GM10847 (cell line): ENCODE results near the gene SLC12A4.

Experiments used
- POLR2A ChIP-seq: IDR thresholded peaks from 2 replicates; pipeline ENCODE4 v1.6.1; 2011; ENCODE audit not compliant: insufficient read length; ENCODE audit errors: extremely low read depth

Gene SLC12A4

GRCh38 chr16:67967958-67968399 is 458 bp downstream of the SLC12A4 start:
- no peak for TF ChIP-seq POLR2A

DNA sequence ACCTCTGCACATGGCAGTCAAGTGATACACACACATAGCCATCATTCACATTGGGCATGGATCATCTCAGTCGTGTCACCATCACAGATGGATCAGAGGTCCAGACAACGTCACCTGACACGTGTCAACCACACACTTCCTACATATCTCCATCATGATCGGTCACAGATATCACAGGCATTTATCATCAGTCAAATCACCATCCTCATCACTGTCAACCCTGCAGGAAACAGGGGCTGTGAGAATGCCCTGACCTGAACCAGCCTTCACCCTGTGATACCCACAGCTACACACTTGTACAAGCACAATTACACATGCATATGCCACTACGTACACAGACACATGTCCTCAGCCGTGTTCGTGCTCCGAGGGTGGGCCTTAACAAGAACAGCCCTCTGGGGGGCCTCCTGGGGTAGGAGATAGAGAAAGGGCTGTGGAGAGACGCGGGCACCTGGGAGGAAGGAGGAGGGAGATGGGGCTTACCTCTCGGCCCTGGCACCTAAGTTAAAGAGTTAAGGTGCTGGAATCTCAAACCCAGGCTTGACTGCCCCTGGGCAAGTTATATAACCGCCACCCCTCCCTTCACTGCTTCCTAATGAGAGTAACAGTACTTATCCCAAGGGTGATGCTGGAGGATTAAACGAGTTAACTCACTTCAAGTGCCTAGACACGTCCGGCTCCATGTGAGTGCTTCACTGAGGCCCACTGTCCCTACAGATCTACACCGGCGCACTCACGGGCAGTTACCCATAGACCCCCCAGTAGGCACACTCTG is 1.1 kb downstream of the SLC12A4 start:
- TF ChIP-seq POLR2A, result no peak

GRCh38 chr16:67966549-67967182 is 1.8 kb downstream of the SLC12A4 start:
- TF ChIP-seq POLR2A, result no peak

DNA sequence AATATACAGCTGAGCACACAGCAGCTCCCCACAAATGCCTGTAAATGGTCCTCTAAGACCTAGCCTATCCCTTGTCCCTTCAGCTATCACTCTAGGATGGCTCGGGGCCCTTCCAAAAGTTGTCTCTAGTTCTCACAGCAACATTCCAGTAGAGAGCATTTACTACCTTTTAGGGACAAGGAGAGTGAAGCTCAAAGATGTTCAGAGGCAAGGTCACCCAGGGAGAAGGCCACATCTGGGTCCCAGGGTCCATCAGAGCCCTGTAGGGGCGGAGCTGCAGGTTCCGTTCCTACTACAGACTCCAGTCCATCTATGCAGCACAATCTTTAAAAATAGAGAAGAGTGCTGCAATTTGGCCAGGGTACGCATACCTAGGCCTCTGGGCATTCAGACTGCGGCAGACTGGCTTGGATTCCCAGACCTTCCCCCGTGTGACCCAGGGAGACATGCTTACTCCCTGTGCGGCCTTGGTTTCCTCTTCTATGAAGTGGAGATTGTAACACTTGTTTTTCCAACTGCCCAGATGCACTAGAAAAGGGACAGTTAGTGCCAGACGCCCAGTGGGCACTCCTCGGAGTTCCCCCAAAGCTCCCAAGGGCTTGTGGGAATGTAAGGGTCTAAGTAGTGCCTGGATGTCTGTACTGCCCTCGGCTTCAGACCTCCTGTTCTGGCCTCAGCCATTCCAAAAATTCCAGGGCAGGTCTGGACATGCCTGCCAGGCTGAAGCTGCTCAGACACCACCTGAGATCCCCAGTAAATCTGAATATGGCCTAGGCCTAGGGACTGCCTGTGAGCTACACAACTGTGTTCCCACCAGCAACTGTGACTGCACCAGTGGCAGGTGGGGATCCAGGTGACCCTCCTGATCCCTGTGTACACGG is 2.5 kb downstream of the SLC12A4 start:
- TF ChIP-seq POLR2A, result no peak

DNA sequence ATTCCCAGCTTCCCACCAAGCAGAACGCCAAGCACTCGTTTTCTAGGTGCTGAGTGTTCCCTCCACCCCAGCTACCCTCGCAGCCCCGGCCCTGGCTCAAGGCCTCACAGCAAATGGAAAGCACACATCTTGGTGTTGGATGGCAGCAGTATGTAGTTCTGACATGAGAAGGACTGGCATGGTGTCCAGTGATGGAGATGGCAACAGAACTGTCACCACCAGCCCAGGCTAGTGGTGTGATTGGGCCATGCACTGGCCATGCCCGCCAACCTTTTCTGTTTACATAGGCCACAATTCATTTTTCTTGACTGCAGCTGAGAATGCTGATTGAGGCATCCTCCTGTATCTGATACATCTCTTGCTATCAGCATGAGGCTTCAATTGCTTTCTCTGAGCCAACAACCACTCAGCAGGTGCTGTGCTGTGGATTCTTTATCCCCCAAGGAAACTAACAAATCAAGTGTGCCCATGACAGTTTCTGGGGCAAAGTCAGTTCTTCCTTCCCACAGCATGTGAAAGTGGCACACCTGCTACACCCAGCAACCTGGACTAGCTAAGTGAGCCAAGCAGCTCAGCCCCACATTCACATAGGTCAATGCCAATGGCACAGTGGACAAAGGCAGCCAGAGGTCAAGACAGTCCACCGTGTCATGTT is 3.8 kb downstream of the SLC12A4 start:
- TF ChIP-seq POLR2A, result no peak

DNA sequence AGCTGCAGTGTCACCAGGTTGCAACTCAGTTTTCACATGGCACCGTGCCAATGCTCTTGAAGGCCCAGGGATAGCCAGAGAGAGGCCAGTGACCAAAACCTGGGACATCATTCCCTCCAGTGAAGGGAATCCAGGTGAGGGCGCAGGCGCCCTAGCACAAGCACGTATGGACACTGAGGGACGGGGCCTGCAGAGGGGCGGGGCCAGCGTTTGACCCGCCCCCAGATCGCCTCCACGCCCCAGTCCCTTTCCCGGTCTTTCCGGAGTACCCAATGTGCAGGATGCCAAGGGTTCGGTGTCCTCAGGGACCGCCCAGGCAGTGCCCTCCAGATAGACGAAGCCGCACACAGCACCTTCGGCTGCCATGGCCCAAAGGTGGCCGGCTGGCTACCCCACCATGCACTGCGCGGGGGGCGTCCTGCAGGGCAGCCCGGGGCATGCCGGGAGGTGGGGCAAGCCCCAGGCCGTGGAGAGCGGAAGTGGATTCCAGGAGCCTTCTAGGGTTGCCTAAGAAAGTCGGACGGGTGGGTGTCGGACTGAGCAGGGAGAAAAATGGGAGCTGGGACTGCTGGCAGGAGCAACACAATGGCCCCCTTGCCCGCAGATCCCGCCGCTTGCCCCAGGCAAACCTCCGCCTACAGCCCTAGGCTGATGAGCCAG is 4.6 kb downstream of the SLC12A4 start:
- no peak for TF ChIP-seq POLR2A

- no peak for TF ChIP-seq POLR2A
These were observed 5.2 kb downstream of the SLC12A4 start for GRCh38 chr16:67963292-67963661.

DNA sequence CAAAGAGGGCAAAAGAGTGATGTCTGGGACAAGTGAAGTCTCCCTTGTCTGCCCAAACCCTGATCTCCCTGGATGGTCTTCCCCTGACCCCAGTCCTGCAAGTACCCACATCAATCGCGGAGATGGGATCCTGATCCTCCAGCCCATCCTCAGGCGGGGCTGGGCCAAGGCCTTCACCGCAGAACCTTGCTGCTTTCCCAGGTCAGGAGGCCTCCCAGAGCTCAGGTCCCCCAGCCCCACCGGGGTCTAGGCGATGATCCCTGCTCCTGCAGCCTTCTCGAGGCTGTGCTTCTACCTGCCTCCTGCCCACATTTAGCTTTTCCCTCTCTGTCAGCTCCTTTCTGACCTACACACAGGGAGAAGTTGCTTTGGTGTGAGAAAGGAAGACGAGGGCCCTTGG is 6.3 kb downstream of the SLC12A4 start:
- no peak for TF ChIP-seq POLR2A

GRCh38 chr16:67961551-67961957 is 6.9 kb downstream of the SLC12A4 start:
- no peak for TF ChIP-seq POLR2A

GRCh38 chr16:67959536-67960329 is 8.7 kb downstream of the SLC12A4 start:
- TF ChIP-seq POLR2A, result no peak

DNA sequence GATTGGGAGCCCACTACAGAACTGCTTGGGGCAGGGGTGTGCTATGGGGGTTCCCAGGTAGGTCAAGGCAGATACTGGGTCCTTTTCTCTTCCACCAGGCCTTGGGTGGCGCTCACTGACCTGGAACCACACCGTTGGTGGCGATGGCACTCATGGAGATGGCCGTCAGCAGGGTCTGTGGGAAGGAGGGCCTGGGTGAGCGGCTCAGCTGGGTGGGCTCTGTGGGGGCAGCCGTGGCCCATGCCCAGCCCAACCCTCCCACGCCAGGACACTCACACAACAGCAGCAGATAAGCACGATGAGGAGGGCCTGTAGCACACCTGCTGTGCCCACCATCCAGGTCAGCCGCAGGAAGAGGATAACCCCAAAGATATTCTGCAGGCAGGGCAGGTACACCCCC is 10.8 kb downstream of the SLC12A4 start:
- no peak for TF ChIP-seq POLR2A

DNA sequence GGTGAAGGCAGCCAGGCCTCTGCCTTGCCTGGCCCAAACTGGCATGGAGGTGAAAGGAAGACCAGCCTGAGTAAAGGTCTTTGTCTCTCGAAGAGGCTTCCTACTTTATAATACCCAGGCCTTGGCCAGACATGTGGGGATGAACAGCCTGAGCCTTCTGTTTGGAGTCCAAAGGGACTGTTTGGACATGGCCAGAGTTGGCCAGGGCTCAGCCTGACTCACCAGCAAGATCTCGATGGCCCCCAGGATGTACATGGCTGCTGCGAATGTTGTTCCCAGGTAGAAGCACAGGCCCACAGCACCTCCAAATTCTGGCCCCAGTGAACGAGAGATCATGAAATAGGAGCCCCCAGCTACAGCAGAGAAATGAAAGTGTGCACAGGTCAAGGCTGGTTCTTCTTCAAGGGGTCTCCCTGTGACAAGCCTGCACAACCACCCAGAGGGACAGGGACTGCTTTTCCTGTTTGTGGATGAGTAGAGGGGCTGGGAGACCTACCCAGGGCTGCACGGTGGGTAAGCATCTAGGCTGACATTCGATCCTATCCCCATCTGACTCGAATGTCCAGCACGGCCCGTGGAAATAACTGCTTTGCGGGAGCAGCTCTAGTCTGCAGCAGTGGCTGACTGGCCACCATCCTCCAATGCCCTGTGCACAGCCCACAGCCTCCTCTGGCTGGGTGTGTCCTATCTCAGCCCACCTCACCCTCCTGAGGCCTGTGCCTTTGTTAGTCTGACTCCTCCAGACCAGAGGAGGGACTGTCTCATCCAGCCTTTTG is 13.8 kb downstream of the SLC12A4 start:
- no peak for TF ChIP-seq POLR2A

GRCh38 chr16:67953641-67954375 is 14.6 kb downstream of the SLC12A4 start:
- no peak for TF ChIP-seq POLR2A

DNA sequence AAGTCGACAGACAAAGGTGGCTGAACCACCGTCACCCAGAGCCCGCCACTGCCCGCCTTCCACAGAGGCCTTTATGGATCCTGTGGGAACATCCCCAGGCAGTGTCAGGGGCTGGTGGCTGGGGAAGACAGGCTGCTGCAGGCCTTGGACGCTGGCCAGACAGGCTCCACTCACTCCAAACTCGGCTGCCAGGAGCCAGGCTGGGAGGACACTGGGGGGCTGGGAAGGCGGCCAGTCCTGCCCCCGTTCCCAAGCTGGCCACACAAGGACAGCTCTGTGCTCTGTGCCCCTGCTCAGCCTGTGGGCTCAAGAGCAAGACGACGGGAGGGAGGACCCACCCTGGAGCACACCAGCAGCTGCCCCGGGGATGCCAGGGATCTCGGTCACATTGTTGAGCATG is 17.0 kb downstream of the SLC12A4 start:
- TF ChIP-seq POLR2A, result no peak
